ENCODE measurements around the gene RND1.

Gene RND1

GRCh38 chr12:48810903-48811431 is 54.7 kb downstream of the RND1 start:
- DNase-seq (ENCODE audit: low spot score), result peak; percentile 65

DNA sequence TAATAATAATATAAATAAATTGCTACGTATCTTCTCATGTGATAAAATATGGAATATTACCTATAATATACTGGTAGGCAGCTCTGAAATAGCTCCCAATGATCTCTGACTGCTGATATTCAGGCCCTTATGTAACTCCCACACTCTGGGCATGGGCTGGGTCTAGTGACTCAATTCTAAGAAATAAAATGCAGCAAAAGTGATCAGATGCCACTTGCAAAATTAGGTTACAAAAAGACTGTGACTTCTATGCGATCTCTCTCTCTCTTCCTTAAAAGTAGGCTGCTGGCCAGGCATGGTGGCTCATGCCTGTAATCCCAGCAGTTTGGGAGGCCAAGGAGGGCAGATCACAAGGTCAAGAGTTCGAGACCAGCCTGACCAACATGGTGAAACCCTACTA is 57.7 kb downstream of the RND1 start:
- DNase-seq (ENCODE audit: low spot score), result no peak
